GM12891 (cell line): Measurements from ENCODE around the gene MEIS1.

Experiments
- DNase-seq: peaks from one replicate; pipeline ENCODE4 v3.0.0; 2011; ENCODE audit warnings: low spot score; ENCODE audit not compliant: insufficient read length
- FAIRE-seq: peaks from 2 replicates; lab custom pipeline; 2011; peaks lifted over from hg19 to GRCh38; lab: Jason Lieb, UNC
- PAX5 ChIP-seq: IDR thresholded peaks from 2 replicates; pipeline ENCODE4 v1.6.1; 2011; ENCODE audit warnings: low read length, moderate library complexity, mild to moderate bottlenecking; ENCODE audit not compliant: insufficient read depth, severe bottlenecking
- POLR2A ChIP-seq: IDR thresholded peaks from 2 replicates; pipeline ENCODE4 v1.6.1; 2011; ENCODE audit warnings: low read depth, low read length, control low read depth
- POLR2AphosphoS5 ChIP-seq: IDR thresholded peaks from 2 replicates; pipeline ENCODE4 v1.6.1; 2011; ENCODE audit warnings: low read depth, low read length, control low read depth
- POU2F2 ChIP-seq: IDR thresholded peaks from 2 replicates; pipeline ENCODE4 v1.6.1; 2011; ENCODE audit warnings: low read depth, mild to moderate bottlenecking, control low read depth, low read length, moderate library complexity
- SPI1 ChIP-seq: IDR thresholded peaks from 2 replicates; pipeline ENCODE4 v1.6.1; 2011; ENCODE audit warnings: low read depth, low read length, control low read depth
- TAF1 ChIP-seq: IDR thresholded peaks from 2 replicates; pipeline ENCODE4 v1.6.1; 2011; ENCODE audit warnings: low read depth, low read length, control low read depth

Gene MEIS1

DNA sequence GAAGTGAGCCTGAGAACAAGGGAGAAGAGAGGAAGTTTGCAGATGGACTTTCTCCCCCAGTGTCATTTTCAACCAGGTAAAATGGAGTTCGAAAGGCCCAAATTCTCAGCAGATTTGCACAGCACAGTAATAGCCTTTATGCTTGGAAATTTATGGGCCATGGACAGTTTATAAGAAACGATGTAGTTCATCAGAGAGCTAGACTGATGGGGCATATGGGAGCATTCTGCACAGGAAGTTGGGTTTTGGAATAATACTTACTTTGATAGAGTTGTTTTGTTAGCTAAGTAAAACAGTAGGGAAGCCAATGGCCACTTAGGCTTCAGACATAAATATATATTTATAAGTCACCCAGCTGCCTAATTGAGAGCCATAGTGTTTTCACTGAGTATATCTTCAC, 169.4 kb downstream of the MEIS1 start:
- FAIRE-seq (no peak), DNase-seq (no peak)
- no peak for TF ChIP-seq PAX5
- TF ChIP-seq SPI1, result no peak
- no peak for TF ChIP-seq POLR2A
- TF ChIP-seq POLR2AphosphoS5, result no peak

DNA sequence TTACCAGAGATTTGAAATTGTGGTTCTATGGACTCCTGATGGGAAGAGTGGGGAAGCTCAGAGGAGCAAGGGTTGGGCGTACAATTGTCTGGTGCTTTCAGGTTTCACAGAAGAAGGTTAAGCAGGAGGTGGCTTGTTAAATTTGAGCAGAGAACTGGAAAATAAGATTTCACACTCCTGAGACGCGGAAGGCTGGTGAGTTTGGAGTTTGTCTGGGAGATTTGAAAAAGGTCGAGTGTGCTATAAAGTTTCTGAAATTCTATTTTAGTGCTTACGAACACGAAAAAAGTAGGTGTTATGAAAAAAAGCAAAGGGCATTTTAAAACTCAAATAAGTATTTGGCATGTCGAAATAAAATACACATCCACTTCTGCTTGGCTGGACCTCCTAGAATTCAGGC, 170.1 kb downstream of the MEIS1 start:
- TF ChIP-seq PAX5 (no peak), POLR2AphosphoS5 (no peak), POU2F2 (no peak), TAF1 (no peak), SPI1 (no peak), POLR2A (no peak)
- FAIRE-seq (no peak), DNase-seq (no peak)

- DNase-seq (no peak), FAIRE-seq (no peak)
- no peak for TF ChIP-seq TAF1
- no peak for TF ChIP-seq POLR2A
- TF ChIP-seq POLR2AphosphoS5, result no peak
- no peak for TF ChIP-seq SPI1
- TF ChIP-seq POU2F2, result no peak
- TF ChIP-seq PAX5, result no peak
These were observed 172.2 kb downstream of the MEIS1 start for GRCh38 chr2:66607152-66607551.
